GM19238 (cell line): ENCODE data around the gene DUSP3.

Source experiments
- DNase-seq: peaks from one replicate; pipeline ENCODE4 v3.0.0; 2011; ENCODE audit warnings: low spot score; ENCODE audit not compliant: insufficient read length

The DUSP3 gene

GRCh38 chr17:43769426-43769825 lies 9.4 kb downstream of the DUSP3 start:
- DNase-seq = no peak

- DNase-seq = no peak
These were observed 9.8 kb downstream of the DUSP3 start for GRCh38 chr17:43768943-43769342.

DNA sequence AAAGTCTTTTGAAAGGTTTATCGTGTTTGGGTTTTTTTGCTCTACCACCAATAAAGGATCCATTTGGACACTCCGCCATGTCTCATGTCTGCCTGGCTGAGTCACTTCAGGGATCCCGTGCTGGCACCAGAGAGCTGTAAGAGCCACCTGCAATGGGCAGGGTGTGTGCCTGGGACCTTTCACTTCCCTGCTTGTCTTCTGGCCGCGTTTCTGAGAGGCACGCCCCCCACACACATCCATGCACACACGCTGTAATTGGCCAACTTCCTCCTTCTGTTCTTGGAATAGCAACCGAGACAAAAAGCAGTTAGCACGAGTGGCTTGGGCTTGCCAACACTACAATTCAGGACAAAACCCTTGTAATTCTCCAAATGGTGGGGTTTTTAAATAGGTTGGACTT lies 10.4 kb downstream of the DUSP3 start:
- no peak for DNase-seq

DNA sequence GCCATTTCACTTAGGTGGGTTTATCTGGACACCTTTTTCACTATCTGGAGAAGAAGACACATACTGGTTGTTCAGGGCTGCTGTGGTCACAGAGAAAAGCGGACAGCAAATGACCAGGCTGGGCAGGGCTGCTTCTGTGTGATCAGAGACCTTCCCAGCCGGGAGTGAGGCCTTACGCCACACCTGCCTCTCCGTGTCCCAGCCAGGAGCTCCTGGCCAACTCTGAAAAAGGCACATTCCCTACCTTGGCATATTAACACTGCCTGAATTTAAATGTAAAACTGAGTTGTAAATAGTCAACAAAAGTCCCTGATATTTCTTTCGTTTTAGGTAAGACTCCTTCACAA lies 11.1 kb downstream of the DUSP3 start:
- no peak for DNase-seq

GRCh38 chr17:43767053-43767712 lies 11.6 kb downstream of the DUSP3 start:
- no peak for DNase-seq

GRCh38 chr17:43766413-43767052 lies 12.2 kb downstream of the DUSP3 start:
- no peak for DNase-seq

- peak; percentile 88 for DNase-seq
These were observed 18.4 kb downstream of the DUSP3 start for GRCh38 chr17:43760254-43760852.

- no peak for DNase-seq
These were observed 18.9 kb downstream of the DUSP3 start for GRCh38 chr17:43759836-43760235.

- no peak for DNase-seq
These were observed 20.1 kb downstream of the DUSP3 start, which contains the start of gene SOST for GRCh38 chr17:43758497-43759174. Gene SOST (minus strand): TSS chr17:43758791. CDS start chr17:43758741, 50 bp downstream.

DNA sequence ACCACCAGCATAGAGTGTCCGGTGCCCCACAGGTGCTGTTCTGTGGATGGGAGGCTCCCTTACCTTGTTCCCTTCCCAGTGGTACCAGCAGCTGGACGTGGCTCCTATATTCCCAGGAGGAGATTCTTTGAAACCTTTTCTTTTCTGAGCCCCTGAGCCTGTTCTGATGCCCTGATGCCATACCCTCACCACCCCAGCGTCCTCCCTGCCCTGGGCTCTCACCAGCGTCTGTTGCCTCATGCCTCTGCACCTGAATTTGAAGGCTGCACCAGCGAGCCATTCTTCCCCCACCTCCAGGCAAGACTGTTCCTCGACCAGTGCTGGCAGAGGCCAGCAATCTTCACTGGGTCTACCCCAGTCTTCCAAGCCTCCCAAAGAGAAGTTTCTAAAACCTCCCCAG lies 20.7 kb downstream of the DUSP3 start:
- no peak for DNase-seq

DNA sequence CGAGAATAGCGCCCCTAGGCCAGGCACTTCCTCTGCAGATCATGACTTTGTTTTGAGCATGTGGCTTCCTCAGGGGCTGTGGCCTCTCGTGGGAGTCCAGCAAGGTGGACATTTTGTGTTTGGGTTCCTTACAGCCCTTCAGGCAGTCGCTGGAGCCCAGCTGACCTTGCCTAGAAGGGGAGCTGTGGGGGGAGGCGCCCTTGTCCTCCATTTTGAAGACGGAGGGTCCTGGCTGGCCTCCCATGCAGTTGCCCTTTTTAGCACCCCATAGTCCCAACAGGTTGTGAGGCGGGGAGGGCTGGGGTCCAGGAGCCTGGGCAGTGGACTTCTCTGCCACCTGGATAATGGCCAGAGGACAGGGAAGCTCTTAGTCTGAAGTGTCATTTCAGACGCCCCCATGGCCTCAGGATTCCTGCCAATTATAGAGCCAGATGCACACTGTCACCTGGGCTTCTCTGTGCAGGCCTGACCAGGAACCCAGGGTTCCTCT lies 21.6 kb downstream of the DUSP3 start:
- no peak for DNase-seq

DNA sequence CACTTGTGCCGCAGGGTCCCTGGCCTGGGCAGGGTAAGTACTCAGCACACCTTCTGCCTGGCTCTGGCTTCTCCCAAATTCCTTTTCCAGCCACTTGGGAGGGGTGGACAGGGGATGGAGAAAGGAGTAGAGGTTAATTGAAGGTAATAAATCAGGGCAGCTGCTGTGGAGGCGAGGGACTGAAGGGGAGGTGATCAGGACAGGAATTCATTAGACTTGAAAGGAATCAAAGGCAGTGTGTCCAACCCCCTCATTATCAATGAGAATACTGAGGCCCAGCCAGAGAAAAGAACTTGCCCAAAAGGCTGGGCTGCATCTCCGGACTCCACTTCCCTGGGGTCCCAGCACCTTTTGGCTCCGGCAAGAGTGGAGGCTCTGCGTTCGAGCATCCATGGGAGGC lies 22.6 kb downstream of the DUSP3 start:
- DNase-seq = no peak

DNA sequence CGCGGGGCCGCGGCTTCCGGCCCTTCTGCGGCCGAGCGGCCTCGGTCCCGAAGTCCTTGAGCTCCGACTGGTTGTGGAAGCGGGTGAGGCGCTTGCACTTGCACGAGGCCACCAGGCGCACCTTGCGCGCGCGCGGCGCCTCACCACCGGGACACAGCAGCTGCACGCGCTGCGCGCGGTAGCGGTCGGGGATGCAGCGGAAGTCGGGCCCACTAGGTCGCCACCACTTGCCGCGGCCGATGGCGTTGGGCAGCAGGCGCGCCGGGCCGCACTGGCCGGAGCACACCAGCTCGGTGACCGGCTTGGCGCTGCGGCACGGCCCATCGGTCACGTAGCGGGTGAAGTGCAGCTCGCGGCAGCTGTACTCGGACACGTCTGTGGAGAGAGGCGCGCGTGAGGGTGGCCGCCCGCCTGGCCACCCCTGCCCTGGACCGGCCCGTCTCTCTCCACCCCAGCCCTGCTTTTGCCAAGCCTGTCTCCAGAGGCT lies 23.3 kb downstream of the DUSP3 start:
- DNase-seq = no peak

DNA sequence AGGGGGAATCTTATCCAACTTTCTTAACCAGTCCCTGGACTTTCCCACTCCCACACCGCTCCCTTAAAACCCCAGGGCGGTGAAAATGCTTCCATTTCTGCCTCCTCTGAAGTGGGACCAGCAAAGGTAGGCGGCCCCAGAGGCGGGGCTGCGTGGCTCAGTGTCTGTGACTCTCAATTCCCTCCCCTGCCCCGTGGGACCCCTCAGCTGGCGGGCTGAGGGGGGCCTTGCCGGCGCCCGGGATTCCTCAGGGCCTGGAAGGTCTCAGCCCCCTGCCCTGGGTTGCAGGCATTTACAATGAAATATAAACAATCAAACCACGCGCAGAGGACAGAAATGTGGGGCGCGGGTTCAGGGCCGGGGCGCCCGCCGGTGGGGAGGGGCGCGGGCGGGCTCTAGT lies 23.8 kb downstream of the DUSP3 start:
- DNase-seq = no peak

- DNase-seq = no peak
These were observed 25.2 kb downstream of the DUSP3 start for GRCh38 chr17:43753493-43754129.

- no peak for DNase-seq
These were observed 28.6 kb downstream of the DUSP3 start for GRCh38 chr17:43750153-43750552.

DNA sequence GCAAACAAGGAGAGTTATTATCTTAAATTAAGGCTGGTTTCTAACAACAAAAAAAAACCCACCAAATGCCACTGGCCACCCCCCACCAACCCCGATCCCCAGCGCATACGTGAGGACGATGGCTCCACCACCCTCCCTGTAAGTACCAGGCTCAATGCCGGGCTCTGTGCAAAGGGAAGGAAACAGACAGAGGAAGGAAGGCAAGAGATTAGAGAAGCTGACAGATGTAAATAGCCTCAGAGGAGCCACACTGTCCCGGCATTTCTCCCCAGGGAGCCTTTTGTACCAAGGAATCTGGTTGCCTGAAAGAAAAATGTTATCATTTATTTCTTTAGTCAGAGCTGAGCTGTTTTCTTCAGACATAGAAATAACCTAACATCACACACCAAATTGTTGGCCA lies 33.2 kb downstream of the DUSP3 start:
- no peak for DNase-seq

DNA sequence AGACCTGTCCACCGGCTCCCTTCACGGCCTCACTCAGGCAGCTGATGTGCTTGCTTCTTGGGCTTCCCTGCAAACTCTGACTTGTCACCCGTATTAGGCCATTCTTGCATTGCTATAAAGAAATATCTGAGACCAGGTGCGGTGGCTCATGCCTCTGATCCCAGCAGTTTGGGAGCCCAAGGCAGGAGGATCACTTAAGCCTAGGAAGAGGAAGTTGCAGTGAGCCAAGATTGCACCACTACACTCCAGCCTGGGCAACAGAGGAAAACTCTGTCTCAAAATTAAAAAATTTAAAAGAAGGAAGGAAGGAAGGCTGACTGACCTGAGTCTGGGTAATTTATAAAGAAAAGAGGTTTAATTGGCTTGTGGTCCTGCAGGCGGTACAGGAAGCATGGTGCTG lies 37.1 kb downstream of the DUSP3 start:
- DNase-seq = no peak

- no peak for DNase-seq
These were observed 38.2 kb downstream of the DUSP3 start for GRCh38 chr17:43740541-43740940.

DNA sequence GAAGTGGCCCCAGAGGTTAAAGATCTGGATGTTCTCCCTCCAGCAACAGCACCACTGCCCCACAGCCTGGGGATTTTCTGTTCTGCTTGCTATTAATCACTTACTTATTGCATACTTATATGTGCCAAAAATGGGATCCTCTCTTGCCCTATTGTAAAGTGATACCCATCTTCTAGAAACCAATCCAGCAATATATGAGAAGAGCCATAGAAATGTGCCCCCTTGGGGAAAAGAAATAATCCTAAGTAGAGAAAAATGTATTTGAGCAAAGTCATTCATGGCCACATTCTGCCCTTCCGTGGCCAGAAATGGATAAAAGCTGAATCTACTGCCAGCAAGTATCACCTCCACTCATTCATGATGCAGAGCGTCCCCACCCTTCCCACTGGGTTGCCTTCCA lies 41.1 kb downstream of the DUSP3 start:
- DNase-seq = no peak

GRCh38 chr17:43736389-43736788 lies 42.4 kb downstream of the DUSP3 start:
- DNase-seq = no peak

DNA sequence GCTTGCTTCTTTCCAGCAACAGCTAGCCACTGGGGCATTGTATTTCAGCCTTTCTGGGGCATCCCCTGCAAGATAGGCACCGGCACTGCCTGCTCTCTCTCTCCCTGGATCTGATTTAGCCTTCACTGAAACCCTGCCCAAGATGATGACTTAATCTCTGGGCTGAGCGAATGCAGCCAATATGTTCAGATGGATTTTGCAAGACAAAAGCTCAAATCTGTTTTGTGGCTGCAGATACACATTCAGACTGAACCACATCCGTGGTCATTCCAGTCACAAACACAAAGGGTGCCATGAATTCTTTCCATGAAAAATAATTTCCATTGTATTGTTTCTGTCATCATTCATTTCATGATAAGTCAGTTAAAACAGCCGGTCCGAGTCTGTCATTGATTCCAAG lies 44.4 kb downstream of the DUSP3 start:
- no peak for DNase-seq
